ENCODE results near the gene SASH1.

SASH1 gene

GRCh38 chr6:148303616-148304015 lies 39.0 kb upstream of the SASH1 start:
- no peak for DNase-seq (ENCODE audit: low read depth)
- H3K4me3 ChIP-seq (ENCODE audit: low read depth, low read length) = no peak overlapping the region
- no peak for TF ChIP-seq CTCF (conservative IDR thresholded peaks at IDR 0.05; ENCODE audit: low read depth, low read length)

GRCh38 chr6:148304976-148305375 lies 37.7 kb upstream of the SASH1 start:
- no peak for DNase-seq (ENCODE audit: low read depth)
- no peak overlapping the region for H3K4me3 ChIP-seq (ENCODE audit: low read depth, low read length)
- TF ChIP-seq CTCF (conservative IDR thresholded peaks at IDR 0.05; ENCODE audit: low read depth, low read length) = no peak

GRCh38 chr6:148306286-148306685 lies 36.4 kb upstream of the SASH1 start:
- DNase-seq (ENCODE audit: low read depth) = no peak
- no peak overlapping the region for H3K4me3 ChIP-seq (ENCODE audit: low read depth, low read length)
- no peak for TF ChIP-seq CTCF (conservative IDR thresholded peaks at IDR 0.05; ENCODE audit: low read depth, low read length)

GRCh38 chr6:148307405-148307804 lies 35.2 kb upstream of the SASH1 start:
- no peak for DNase-seq (ENCODE audit: low read depth)
- H3K4me3 ChIP-seq (ENCODE audit: low read depth, low read length) = no peak overlapping the region
- no peak for TF ChIP-seq CTCF (conservative IDR thresholded peaks at IDR 0.05; ENCODE audit: low read depth, low read length)

GRCh38 chr6:148309301-148309700 lies 33.3 kb upstream of the SASH1 start:
- H3K4me3 ChIP-seq (ENCODE audit: low read depth, low read length) = no peak overlapping the region
- no peak for TF ChIP-seq CTCF (conservative IDR thresholded peaks at IDR 0.05; ENCODE audit: low read depth, low read length)
- DNase-seq (ENCODE audit: low read depth) = no peak

GRCh38 chr6:148311966-148312669 lies 30.5 kb upstream of the SASH1 start:
- no peak for TF ChIP-seq CTCF (conservative IDR thresholded peaks at IDR 0.05; ENCODE audit: low read depth, low read length)
- DNase-seq (ENCODE audit: low read depth) = no peak
- H3K4me3 ChIP-seq (ENCODE audit: low read depth, low read length) = no peak overlapping the region

- TF ChIP-seq CTCF (conservative IDR thresholded peaks at IDR 0.05; ENCODE audit: low read depth, low read length) = no peak
- H3K4me3 ChIP-seq (ENCODE audit: low read depth, low read length) = no peak overlapping the region
- DNase-seq (ENCODE audit: low read depth) = no peak
Observed at GRCh38 chr6:148313488-148313887, 29.1 kb upstream of the SASH1 start.
